Endothelial cell of umbilical vein (primary cell): ENCODE measurements around the gene IQSEC2. TPM values are rescaled to one million over a fixed set of nuclear protein-coding genes. Genes with fewer than 3 reads are reported as not detected.

Experiments used
- BruUV-seq: library from RNA; stranded (reverse); fragments of 400-500 nt; replicated peaks from 2 replicates; lab custom pipeline; 2021; lab: Mats Ljungman, UMichigan
- CTCF ChIA-PET: fragments of 300-600, 350-600 bp; sonication (Branson Sonifier 250); formaldehyde crosslinking; loops from one replicate; lab custom pipeline; 2021; ENCODE audit warnings: antibody characterized with exemption, inconsistent platforms; lab: Charles Lee
- POLR2A ChIA-PET: fragments of 300-600, 350-600 bp; sonication (Branson Sonifier 250); formaldehyde crosslinking; loops from one replicate; lab custom pipeline; 2021; ENCODE audit warnings: antibody characterized with exemption, inconsistent platforms; lab: Charles Lee
- DNase-seq: peaks from one replicate; pipeline ENCODE4 v3.0.0-alpha.2; 2011; ENCODE audit warnings: low read depth, low spot score
- FAIRE-seq: peaks from 2 replicates; lab custom pipeline; 2011; peaks lifted over from hg19 to GRCh38; lab: Jason Lieb, UNC
- H2AFZ ChIP-seq: 2 replicates; pipeline ENCODE4 v1.6.0; 2012; ENCODE audit warnings: low read depth, low read length, control low read depth, inconsistent platforms
- H3K27ac ChIP-seq: 2 replicates; pipeline ENCODE4 v1.5.1; 2011; ENCODE audit warnings: low read depth, mild to moderate bottlenecking, control low read depth, low read length, moderate library complexity; ENCODE audit not compliant: insufficient read depth
- H3K27me3 ChIP-seq, 2 experiments: 2 replicates each; pipeline versions ENCODE4 v1.6.0 to v1.6.1; 2011; ENCODE audit warnings: low read length in 2 of 2, mixed read lengths in 1 of 2; ENCODE audit not compliant: control insufficient read depth in 2 of 2, insufficient read depth in 2 of 2
- H3K36me3 ChIP-seq, 2 experiments: 2 replicates in 1 of 2; 3 replicates in 1 of 2; pipeline ENCODE4 v1.5.1; 2011; ENCODE audit warnings: low read length in 2 of 2, mild to moderate bottlenecking in 1 of 2, moderate library complexity in 1 of 2; ENCODE audit not compliant: control insufficient read depth in 2 of 2, insufficient read depth in 2 of 2; ENCODE audit errors: extremely low read depth in 1 of 2
- H3K4me1 ChIP-seq: 3 replicates; pipeline ENCODE4 v1.5.1; 2011; ENCODE audit warnings: mild to moderate bottlenecking, low read length; ENCODE audit not compliant: control insufficient read depth, insufficient read depth; ENCODE audit errors: extremely low read depth
- H3K4me2 ChIP-seq: 2 replicates; pipeline ENCODE4 v1.6.1; 2011; ENCODE audit warnings: low read length, control low read depth, mixed read lengths; ENCODE audit not compliant: insufficient read depth
- H3K4me3 ChIP-seq, 3 experiments: fragments of 200-600 bp in 1 of 3; sonication (generic), shearing (Covaris generic) in 1 of 3; replicated peaks in 1 of 3; 2 replicates each; pipeline ENCODE4 v1.5.1; 2011 to 2016; ENCODE audit warnings: control low read depth in 3 of 3, low read length in 3 of 3, mild to moderate bottlenecking in 2 of 3, inconsistent platforms in 1 of 3, low read depth in 1 of 3, moderate library complexity in 1 of 3; ENCODE audit not compliant: insufficient read depth in 1 of 3
- H3K79me2 ChIP-seq: 2 replicates; pipeline ENCODE4 v1.6.0; 2012; ENCODE audit warnings: low read length, inconsistent platforms; ENCODE audit not compliant: control insufficient read depth, insufficient read depth
- H3K9ac ChIP-seq: replicated peaks from 2 replicates; pipeline ENCODE3; 2011; ENCODE audit warnings: low read length, control low read depth; ENCODE audit not compliant: insufficient read depth; ENCODE audit errors: extremely low read depth
- H3K9me1 ChIP-seq: replicated peaks from 3 replicates; pipeline ENCODE4 v1.6.0; 2011; ENCODE audit warnings: mild to moderate bottlenecking, low read length; ENCODE audit not compliant: control insufficient read depth, insufficient read depth; ENCODE audit errors: extremely low read depth
- H3K9me3 ChIP-seq: replicated peaks from 2 replicates; pipeline ENCODE4 v1.5.1; 2012; ENCODE audit warnings: low read length, inconsistent platforms; ENCODE audit not compliant: control insufficient read depth, insufficient read depth
- H4K20me1 ChIP-seq: replicated peaks from 2 replicates; pipeline ENCODE3; 2011; ENCODE audit warnings: mild to moderate bottlenecking, low read length; ENCODE audit not compliant: control insufficient read depth, insufficient read depth; ENCODE audit errors: extremely low read depth
- EZH2 ChIP-seq: IDR thresholded peaks from 2 replicates; pipeline ENCODE4 v1.6.1; 2012; ENCODE audit warnings: borderline replicate concordance, low read depth, mild to moderate bottlenecking, moderate library complexity, low read length, inconsistent platforms; ENCODE audit not compliant: severe bottlenecking
- FOS ChIP-seq: IDR thresholded peaks from 2 replicates; pipeline ENCODE4 v1.6.1; 2011; ENCODE audit warnings: mild to moderate bottlenecking, low read length, moderate library complexity, borderline replicate concordance; ENCODE audit not compliant: insufficient read depth
- GATA2 ChIP-seq: IDR thresholded peaks from 2 replicates; pipeline ENCODE4 v1.7.0; 2011; ENCODE audit warnings: low read depth, mild to moderate bottlenecking, moderate library complexity, mixed read lengths, low read length; ENCODE audit not compliant: insufficient read length, insufficient read depth
- JUN ChIP-seq: IDR thresholded peaks from 2 replicates; pipeline ENCODE4 v1.6.1; 2011; ENCODE audit warnings: borderline replicate concordance, low read depth; ENCODE audit not compliant: insufficient read length, insufficient read depth
- MAX ChIP-seq: IDR thresholded peaks from 2 replicates; pipeline ENCODE4 v1.6.1; 2011; ENCODE audit not compliant: insufficient read depth, insufficient read length
- MYC ChIP-seq: IDR thresholded peaks from one replicate; pipeline ENCODE4 v1.6.1; 2011; ENCODE audit warnings: mild to moderate bottlenecking, low read depth, low read length
- POLR2A ChIP-seq: IDR thresholded peaks from 2 replicates; pipeline ENCODE4 v1.6.1; 2012; ENCODE audit warnings: low read depth, mild to moderate bottlenecking, control low read depth, low read length
- POLR2AphosphoS5 ChIP-seq: IDR thresholded peaks from 2 replicates; pipeline ENCODE4 v1.6.1; 2012; ENCODE audit warnings: low read depth, mild to moderate bottlenecking, control low read depth, low read length, moderate library complexity; ENCODE audit not compliant: insufficient read depth
- dilution Hi-C: fragments of 300-500 bp; cut with MboI; formaldehyde crosslinking; loops from one replicate; pipeline ENCODE4 v1.15.0; 2019; ENCODE audit warnings: low sequenced_read_pairs; ENCODE audit not compliant: extremely low pct_ligation_motif_present
- intact Hi-C: fragments of 100-400 bp; cut with micrococcal nuclease; formaldehyde crosslinking; loops from one replicate; pipeline ENCODE4 v1.10.0; 2022
- polyA plus RNA-seq, 4 experiments: library from polyadenylated mRNA; depleted of rRNA in 3 of 4; stranded (reverse) in 3 of 4; unstranded in 1 of 4; fragments of >200 nt; gene quantifications; 2 replicates each; pipeline versions ENCODE4 v1.2.1 to v1.2.3, GENCODE V29; 2011 to 2012; ENCODE audit warnings: missing spikeins in 1 of 4
- total RNA-seq: library from RNA; stranded (reverse); gene quantifications from 2 replicates; pipeline ENCODE4 v1.2.3, GENCODE V29; 2021
- TF ChIP-seq, protein P1 (sequence below), 2 donors: IDR thresholded peaks; 1 replicate in 1 of 2; 2 replicates in 1 of 2; pipeline ENCODE4 v1.5.1; 2011; ENCODE audit warnings: low read length in 2 of 2, mild to moderate bottlenecking in 2 of 2, moderate library complexity in 2 of 2, control low read depth in 1 of 2, inconsistent platforms in 1 of 2, low read depth in 1 of 2; ENCODE audit not compliant: insufficient read depth in 1 of 2; ENCODE audit errors: extremely low read depth in 1 of 2

The IQSEC2 gene
- total and polyA plus RNA-seq, 2 donors (not counting 3 experiments of a cell fraction or from before 2014, with no cell fraction given): 5.4 to 9.9 TPM

GRCh38 chrX:53234484-53234883 is 46.9 kb downstream of the IQSEC2 start:
- Histone ChIP-seq H3K4me2 (no peak overlapping the region), H3K9me3 (no peaks in the 10 kb centered on the region), H2AFZ (no peak overlapping the region), H3K36me3 (peaks cover 0 to 2% of the 10 kb centered on the region in 2 experiments), H3K79me2 (no peaks in the 10 kb centered on the region), H3K9ac (no peak overlapping the region), H3K27me3 (no peaks in the 10 kb centered on the region), H3K27ac (no peak overlapping the region), H3K4me3 (no peak overlapping the region), H3K9me1 (no peaks in the 10 kb centered on the region), H3K4me1 (no peaks in the 10 kb centered on the region), H4K20me1 (no peaks in the 10 kb centered on the region)
- intact Hi-C loops: no loop called here
- POLR2A ChIA-PET: no interaction called here
- dilution Hi-C loops: no loop called here
- CTCF ChIA-PET: no interaction called here
- no TSS peak for BruUV-seq
- TF ChIP-seq MAX (no peak), GATA2 (no peak), POLR2A (no peak), FOS (no peak), JUN (no peak), POLR2AphosphoS5 (no peak), MYC (no peak), EZH2 (no peak)
- TF ChIP-seq, protein P1, sequence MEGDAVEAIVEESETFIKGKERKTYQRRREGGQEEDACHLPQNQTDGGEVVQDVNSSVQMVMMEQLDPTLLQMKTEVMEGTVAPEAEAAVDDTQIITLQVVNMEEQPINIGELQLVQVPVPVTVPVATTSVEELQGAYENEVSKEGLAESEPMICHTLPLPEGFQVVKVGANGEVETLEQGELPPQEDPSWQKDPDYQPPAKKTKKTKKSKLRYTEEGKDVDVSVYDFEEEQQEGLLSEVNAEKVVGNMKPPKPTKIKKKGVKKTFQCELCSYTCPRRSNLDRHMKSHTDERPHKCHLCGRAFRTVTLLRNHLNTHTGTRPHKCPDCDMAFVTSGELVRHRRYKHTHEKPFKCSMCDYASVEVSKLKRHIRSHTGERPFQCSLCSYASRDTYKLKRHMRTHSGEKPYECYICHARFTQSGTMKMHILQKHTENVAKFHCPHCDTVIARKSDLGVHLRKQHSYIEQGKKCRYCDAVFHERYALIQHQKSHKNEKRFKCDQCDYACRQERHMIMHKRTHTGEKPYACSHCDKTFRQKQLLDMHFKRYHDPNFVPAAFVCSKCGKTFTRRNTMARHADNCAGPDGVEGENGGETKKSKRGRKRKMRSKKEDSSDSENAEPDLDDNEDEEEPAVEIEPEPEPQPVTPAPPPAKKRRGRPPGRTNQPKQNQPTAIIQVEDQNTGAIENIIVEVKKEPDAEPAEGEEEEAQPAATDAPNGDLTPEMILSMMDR (IDR thresholded peaks at IDR 0.05; ENCODE audit: extremely low read depth in 1 of 2, insufficient read depth in 1 of 2, low read depth in 1 of 2, low read length in 2 of 2): no peak
- no peak for FAIRE-seq
- no peak for DNase-seq
